Thoracic aorta (tissue), 2 donors: ENCODE results near the gene CHSY1. TPM values are rescaled to one million over a fixed set of nuclear protein-coding genes. Genes with fewer than 3 reads are reported as not detected.

Experiments used
- ATAC-seq: fragments of 150-250 bp; one replicate; pipeline ENCODE4 v1.8.0; 2017; ENCODE audit warnings: low read depth; ENCODE audit not compliant: insufficient number of reproducible peaks, low FRiP score
- DNase-seq: peaks from one replicate; pipeline ENCODE4 v3.0.0-alpha.2; 2020; ENCODE audit warnings: low spot score
- H3K27ac ChIP-seq, 2 donors: fragments of 200-600 bp; sonication (generic); 1 replicate in 1 of 2; 2 replicates in 1 of 2; pipeline ENCODE4 v1.5.1; 2016; ENCODE audit warnings: mild to moderate bottlenecking in 2 of 2, moderate library complexity in 2 of 2
- H3K27me3 ChIP-seq: fragments of 200-600 bp; sonication (generic); replicated peaks from 2 replicates; pipeline ENCODE4 v1.6.0; 2016; ENCODE audit warnings: mild to moderate bottlenecking; ENCODE audit not compliant: insufficient read depth
- H3K36me3 ChIP-seq: fragments of 200-600 bp; sonication (generic); one replicate; pipeline ENCODE4 v1.5.1; 2016
- H3K4me1 ChIP-seq, 2 donors: fragments of 200-600 bp; sonication (generic); 1 replicate in 1 of 2; 2 replicates in 1 of 2; pipeline versions ENCODE4 v1.5.1 to v1.6.0; 2016; ENCODE audit warnings: low read depth in 2 of 2, mild to moderate bottlenecking in 1 of 2; ENCODE audit not compliant: control insufficient read depth in 1 of 2
- H3K4me3 ChIP-seq: fragments of 200-600 bp; sonication (generic); 2 replicates; pipeline ENCODE4 v1.5.1; 2016; ENCODE audit warnings: mild to moderate bottlenecking
- H3K9me3 ChIP-seq: fragments of 200-600 bp; sonication (generic); 2 replicates; pipeline ENCODE4 v1.5.1; 2016
- total RNA-seq, 2 donors: library from RNA; depleted of rRNA; stranded (reverse); fragments of >200 nt; gene quantifications; one replicate each; pipeline versions ENCODE4 v1.1.0 to v1.2.3, GENCODE V29; 2016
- TF ChIP-seq, protein P1 (sequence below): fragments of 200-600 bp; sonication (generic); IDR thresholded peaks from one replicate; pipeline ENCODE4 v1.5.1; 2019; ENCODE audit warnings: antibody characterized with exemption

Gene CHSY1
- total RNA-seq, 2 donors from 2014 or later, result 35.7 to 153 TPM

- no peak for DNase-seq
- Histone ChIP-seq H3K4me1 (peaks cover 57 to 83% of the 10 kb centered on the region in 2 donors), H3K27ac (peak overlapping the region; percentile 3 to 30), H3K27me3 (no peaks in the 10 kb centered on the region), H3K4me3 (no peak overlapping the region), H3K36me3 (no peaks in the 10 kb centered on the region), H3K9me3 (no peaks in the 10 kb centered on the region)
- ATAC-seq, result no peak
- TF ChIP-seq, protein P1, sequence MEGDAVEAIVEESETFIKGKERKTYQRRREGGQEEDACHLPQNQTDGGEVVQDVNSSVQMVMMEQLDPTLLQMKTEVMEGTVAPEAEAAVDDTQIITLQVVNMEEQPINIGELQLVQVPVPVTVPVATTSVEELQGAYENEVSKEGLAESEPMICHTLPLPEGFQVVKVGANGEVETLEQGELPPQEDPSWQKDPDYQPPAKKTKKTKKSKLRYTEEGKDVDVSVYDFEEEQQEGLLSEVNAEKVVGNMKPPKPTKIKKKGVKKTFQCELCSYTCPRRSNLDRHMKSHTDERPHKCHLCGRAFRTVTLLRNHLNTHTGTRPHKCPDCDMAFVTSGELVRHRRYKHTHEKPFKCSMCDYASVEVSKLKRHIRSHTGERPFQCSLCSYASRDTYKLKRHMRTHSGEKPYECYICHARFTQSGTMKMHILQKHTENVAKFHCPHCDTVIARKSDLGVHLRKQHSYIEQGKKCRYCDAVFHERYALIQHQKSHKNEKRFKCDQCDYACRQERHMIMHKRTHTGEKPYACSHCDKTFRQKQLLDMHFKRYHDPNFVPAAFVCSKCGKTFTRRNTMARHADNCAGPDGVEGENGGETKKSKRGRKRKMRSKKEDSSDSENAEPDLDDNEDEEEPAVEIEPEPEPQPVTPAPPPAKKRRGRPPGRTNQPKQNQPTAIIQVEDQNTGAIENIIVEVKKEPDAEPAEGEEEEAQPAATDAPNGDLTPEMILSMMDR, result no peak
Measured at GRCh38 chr15:101248274-101248673, 3.6 kb downstream of the CHSY1 start.

GRCh38 chr15:101246824-101247745 lies 4.8 kb downstream of the CHSY1 start:
- Histone ChIP-seq H3K36me3 (no peaks in the 10 kb centered on the region), H3K27me3 (no peaks in the 10 kb centered on the region), H3K9me3 (no peaks in the 10 kb centered on the region), H3K4me1 (peaks cover 62 to 85% of the 10 kb centered on the region in 2 donors), H3K27ac (peak overlapping the region; percentile 12 to 57), H3K4me3 (peak overlapping the region; percentile 40)
- TF ChIP-seq, protein P1, result no peak
- no peak for ATAC-seq
- DNase-seq, result no peak

- peak overlapping the region; percentile 57 to 66 for H3K27ac ChIP-seq
- no peaks in the 10 kb centered on the region for H3K9me3 ChIP-seq
- H3K4me3 ChIP-seq, result peak overlapping the region; percentile 40
- H3K36me3 ChIP-seq, result no peaks in the 10 kb centered on the region
- TF ChIP-seq, protein P1, result no peak
- ATAC-seq (no peak), DNase-seq (no peak)
- peaks cover 62 to 91% of the 10 kb centered on the region in 2 donors for H3K4me1 ChIP-seq
- no peaks in the 10 kb centered on the region for H3K27me3 ChIP-seq
Measured at GRCh38 chr15:101246391-101246790, 5.5 kb downstream of the CHSY1 start.

GRCh38 chr15:101244889-101245668 lies 6.8 kb downstream of the CHSY1 start:
- ATAC-seq, result no peak
- Histone ChIP-seq H3K27ac (peak overlapping the region; percentile 57 to 66), H3K27me3 (no peaks in the 10 kb centered on the region), H3K4me3 (no peak overlapping the region), H3K9me3 (no peaks in the 10 kb centered on the region), H3K36me3 (no peaks in the 10 kb centered on the region), H3K4me1 (peaks cover 65 to 99% of the 10 kb centered on the region in 2 donors)
- TF ChIP-seq, protein P1, result no peak
- no peak for DNase-seq
